ENCODE measurements around the gene CINP. TPM values are rescaled to one million over a fixed set of nuclear protein-coding genes. Genes with fewer than 3 reads are reported as not detected.

Gene CINP
- total and polyA plus RNA-seq, 2 of the 13 experiments (the other 11 are each of a cell fraction or from before 2014, with no cell fraction given), result 32.8 to 42.8 TPM

- TF ChIP-seq AFF4 (CRISPR knock-in tag; IDR thresholded peaks at IDR 0.05), result no peak
- TF ChIP-seq ZNF484 (CRISPR knock-in tag; IDR thresholded peaks at IDR 0.05; ENCODE audit: borderline replicate concordance, low read depth), result no peak
- TF ChIP-seq ZFP90 (CRISPR knock-in tag; IDR thresholded peaks at IDR 0.05; ENCODE audit: borderline replicate concordance), result peak; percentile 85; the same call in 1 of the 2 replicates
- TF ChIP-seq POLR2G (IDR thresholded peaks at IDR 0.05; ENCODE audit: low read depth, low read length), result 0 out of 2 replicates have a peak, but pooled peaks have one; percentile 28
- 0 out of 2 replicates have a peak, but pooled peaks have one; percentile 14 for TF ChIP-seq ZSCAN12 (CRISPR knock-in tag; IDR thresholded peaks at IDR 0.05)
- TF ChIP-seq PHF21A (CRISPR knock-in tag; IDR thresholded peaks at IDR 0.05), result peak; percentile 67
- peak; percentile 88; the same call in 1 of the 2 replicates for TF ChIP-seq ZNF576 (CRISPR knock-in tag; IDR thresholded peaks at IDR 0.05)
- peak; percentile 81; the same call in 1 of the 2 replicates for TF ChIP-seq ZNF691 (CRISPR knock-in tag; IDR thresholded peaks at IDR 0.05; ENCODE audit: borderline replicate concordance, low read depth)
- no peak for TF ChIP-seq RFX1 (IDR thresholded peaks at IDR 0.05)
- no peak for TF ChIP-seq BCLAF1 (IDR thresholded peaks at IDR 0.05)
- TF ChIP-seq SP2 (CRISPR knock-in tag; IDR thresholded peaks at IDR 0.05), result no peak
- TF ChIP-seq SATB2 (CRISPR knock-in tag; IDR thresholded peaks at IDR 0.05), result peak; percentile 68; the same call in 1 of the 2 replicates
- 0 out of 2 replicates have a peak, but pooled peaks have one; percentile 63 for TF ChIP-seq NFATC3 (CRISPR knock-in tag; IDR thresholded peaks at IDR 0.05)
- TF ChIP-seq ZHX1 (CRISPR knock-in tag; IDR thresholded peaks at IDR 0.05; ENCODE audit: low read depth), result no peak
- TF ChIP-seq ZNF30 (CRISPR knock-in tag; IDR thresholded peaks at IDR 0.05), result no peak
- no peak for TF ChIP-seq TP53 (CRISPR knock-in tag; conservative IDR thresholded peaks at IDR 0.05)
- no peak for TF ChIP-seq GABPA (IDR thresholded peaks at IDR 0.05; ENCODE audit: low read depth, low read length)
- 0 out of 2 replicates have a peak, but pooled peaks have one; percentile 14 for TF ChIP-seq GABPA (CRISPR knock-in tag; IDR thresholded peaks at IDR 0.05; ENCODE audit: low read depth)
These were observed 48.3 kb downstream of the CINP start (continued) for GRCh38 chr14:102314242-102315011.
